ENCODE data around the gene PKD1. TPM values are rescaled to one million over a fixed set of nuclear protein-coding genes. Genes with fewer than 3 reads are reported as not detected.

The PKD1 gene
- polyA plus RNA-seq, 1 donor from 2014 or later, result 176 TPM

GRCh38 chr16:2089706-2090480 is 45.8 kb downstream of the PKD1 start:
- Histone ChIP-seq H3K4me2 (ENCODE audit: low read length) (no peak overlapping the region), H3K9me2 (ENCODE audit: insufficient read depth, low read length) (no peaks in the 10 kb centered on the region), H4K20me1 (ENCODE audit: insufficient read depth) (no peaks in the 10 kb centered on the region), H3K27me3 (ENCODE audit: insufficient read depth, low read depth, low read length) (no peaks in the 10 kb centered on the region), H3K9me3 (ENCODE audit: low read length) (no peaks in the 10 kb centered on the region), H2AFZ (ENCODE audit: low read depth, low read length) (no peak overlapping the region), H3K36me3 (ENCODE audit: insufficient read depth, low read length) (no peaks in the 10 kb centered on the region), H3K4me3 (ENCODE audit: low read length) (no peak overlapping the region), H3F3A (ENCODE audit: insufficient read depth, low read length, poor library complexity, severe bottlenecking) (no peaks in the 10 kb centered on the region), H3K9ac (ENCODE audit: low read length) (no peak overlapping the region), H3K79me2 (replicated peaks; ENCODE audit: insufficient read depth, low read length) (no peaks in the 10 kb centered on the region), H3K27ac (ENCODE audit: low read length) (no peak overlapping the region)
- TF ChIP-seq POLR2AphosphoS5 (IDR thresholded peaks at IDR 0.05) (no peak), EP300 (conservative IDR thresholded peaks at IDR 0.05; ENCODE audit: poor library complexity, severe bottlenecking) (no peak), EZH2 (IDR thresholded peaks at IDR 0.05; ENCODE audit: borderline replicate concordance, insufficient read depth, low read length, poor library complexity, severe bottlenecking) (no peak), SMC3 (conservative IDR thresholded peaks at IDR 0.05; ENCODE audit: poor library complexity) (no peak), TAF1 (IDR thresholded peaks at IDR 0.05; ENCODE audit: low read depth) (no peak), MXI1 (conservative IDR thresholded peaks at IDR 0.05; ENCODE audit: poor library complexity, severe bottlenecking) (no peak), RAD21 (conservative IDR thresholded peaks at IDR 0.05) (no peak), REST (IDR thresholded peaks at IDR 0.05; ENCODE audit: borderline replicate concordance) (no peak)
- TF ChIP-seq, protein P1, sequence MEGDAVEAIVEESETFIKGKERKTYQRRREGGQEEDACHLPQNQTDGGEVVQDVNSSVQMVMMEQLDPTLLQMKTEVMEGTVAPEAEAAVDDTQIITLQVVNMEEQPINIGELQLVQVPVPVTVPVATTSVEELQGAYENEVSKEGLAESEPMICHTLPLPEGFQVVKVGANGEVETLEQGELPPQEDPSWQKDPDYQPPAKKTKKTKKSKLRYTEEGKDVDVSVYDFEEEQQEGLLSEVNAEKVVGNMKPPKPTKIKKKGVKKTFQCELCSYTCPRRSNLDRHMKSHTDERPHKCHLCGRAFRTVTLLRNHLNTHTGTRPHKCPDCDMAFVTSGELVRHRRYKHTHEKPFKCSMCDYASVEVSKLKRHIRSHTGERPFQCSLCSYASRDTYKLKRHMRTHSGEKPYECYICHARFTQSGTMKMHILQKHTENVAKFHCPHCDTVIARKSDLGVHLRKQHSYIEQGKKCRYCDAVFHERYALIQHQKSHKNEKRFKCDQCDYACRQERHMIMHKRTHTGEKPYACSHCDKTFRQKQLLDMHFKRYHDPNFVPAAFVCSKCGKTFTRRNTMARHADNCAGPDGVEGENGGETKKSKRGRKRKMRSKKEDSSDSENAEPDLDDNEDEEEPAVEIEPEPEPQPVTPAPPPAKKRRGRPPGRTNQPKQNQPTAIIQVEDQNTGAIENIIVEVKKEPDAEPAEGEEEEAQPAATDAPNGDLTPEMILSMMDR (IDR thresholded peaks at IDR 0.05; ENCODE audit: poor library complexity, severe bottlenecking), result no peak

DNA sequence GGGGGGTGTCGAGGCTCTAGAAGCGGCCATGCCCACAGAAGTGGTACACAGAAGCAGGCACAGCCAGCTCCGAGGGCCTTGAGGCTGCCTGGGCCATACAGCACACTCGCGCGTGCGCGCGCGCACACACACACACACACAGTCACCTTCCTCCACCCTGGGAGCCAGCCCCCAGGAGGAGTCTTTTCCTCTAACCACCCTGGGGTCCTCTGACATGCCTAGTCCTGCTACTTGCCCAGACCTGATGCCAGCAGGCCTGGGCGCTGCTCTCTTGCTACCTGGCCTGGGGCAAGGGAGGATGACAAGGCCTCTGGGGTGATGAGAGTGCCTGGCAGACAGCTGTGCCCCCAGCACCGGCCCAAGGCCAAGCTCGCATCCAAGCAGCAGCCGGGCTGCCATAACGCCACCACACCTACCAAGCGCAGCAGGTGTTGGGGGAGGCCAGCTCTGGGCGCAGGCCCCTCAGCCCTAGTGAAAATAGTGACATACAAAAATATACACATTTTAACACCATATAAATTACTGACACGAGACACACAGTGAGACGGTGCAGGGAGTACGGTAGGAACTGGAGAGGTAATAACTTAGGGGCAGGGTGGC is 46.8 kb downstream of the PKD1 start:
- H3K4me3 ChIP-seq (ENCODE audit: low read length), result no peak overlapping the region
- no peak overlapping the region for H3K27ac ChIP-seq (ENCODE audit: low read length)
- H4K20me1 ChIP-seq (ENCODE audit: insufficient read depth), result no peaks in the 10 kb centered on the region
- no peaks in the 10 kb centered on the region for H3K27me3 ChIP-seq (ENCODE audit: insufficient read depth, low read depth, low read length)
- H3K9me3 ChIP-seq (ENCODE audit: low read length), result no peaks in the 10 kb centered on the region
- H3K9ac ChIP-seq (ENCODE audit: low read length), result no peak overlapping the region
- no peaks in the 10 kb centered on the region for H3K36me3 ChIP-seq (ENCODE audit: insufficient read depth, low read length)
- H3K4me2 ChIP-seq (ENCODE audit: low read length), result no peak overlapping the region
- H3F3A ChIP-seq (ENCODE audit: insufficient read depth, low read length, poor library complexity, severe bottlenecking), result no peaks in the 10 kb centered on the region
- no peak overlapping the region for H2AFZ ChIP-seq (ENCODE audit: low read depth, low read length)
- H3K9me2 ChIP-seq (ENCODE audit: insufficient read depth, low read length), result no peaks in the 10 kb centered on the region
- H3K79me2 ChIP-seq (replicated peaks; ENCODE audit: insufficient read depth, low read length), result no peaks in the 10 kb centered on the region
- TF ChIP-seq POLR2AphosphoS5 (IDR thresholded peaks at IDR 0.05) (no peak), EP300 (conservative IDR thresholded peaks at IDR 0.05; ENCODE audit: poor library complexity, severe bottlenecking) (no peak), RAD21 (conservative IDR thresholded peaks at IDR 0.05) (no peak), MXI1 (conservative IDR thresholded peaks at IDR 0.05; ENCODE audit: poor library complexity, severe bottlenecking) (no peak), TAF1 (IDR thresholded peaks at IDR 0.05; ENCODE audit: low read depth) (no peak), REST (IDR thresholded peaks at IDR 0.05; ENCODE audit: borderline replicate concordance) (no peak), EZH2 (IDR thresholded peaks at IDR 0.05; ENCODE audit: borderline replicate concordance, insufficient read depth, low read length, poor library complexity, severe bottlenecking) (no peak)
- TF ChIP-seq, protein P1 (IDR thresholded peaks at IDR 0.05; ENCODE audit: poor library complexity, severe bottlenecking), result no peak

Measured in neural cell (in vitro differentiated cells).